ENCODE results near the gene GDAP1L1. TPM values are rescaled to one million over a fixed set of nuclear protein-coding genes. Genes with fewer than 3 reads are reported as not detected.

GDAP1L1 gene
- total RNA-seq, 4 donors from 2014 or later, result 0.41 TPM; not detected in 3

DNA sequence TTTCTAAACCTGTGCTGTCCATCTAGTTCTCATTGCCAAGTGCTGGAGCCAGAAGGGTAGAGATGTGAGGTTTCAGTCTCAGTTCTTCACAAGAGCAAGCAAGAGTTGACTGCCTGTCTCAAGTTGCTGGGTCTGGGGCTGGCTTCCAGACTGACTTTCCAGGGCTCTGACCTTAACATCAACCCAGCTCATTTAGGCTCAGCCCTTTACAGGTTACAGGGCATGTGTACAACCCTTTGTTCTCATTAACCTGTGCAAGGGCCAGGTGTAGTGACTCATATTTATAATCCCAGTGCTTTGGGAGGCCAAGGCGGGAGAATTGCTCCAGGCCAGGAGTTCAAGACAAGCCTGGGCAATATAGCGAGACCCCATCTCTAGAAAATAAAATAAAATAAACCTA, 33.3 kb downstream of the GDAP1L1 start:
- Histone ChIP-seq H3K27ac (no peak overlapping the region), H3K4me1 (no peaks in the 10 kb centered on the region), H3K4me3 (no peak overlapping the region), H3K36me3 (no peaks in the 10 kb centered on the region), H3K9me3 (no peaks in the 10 kb centered on the region), H3K27me3 (no peaks in the 10 kb centered on the region)
- no peak for DNase-seq
- intact Hi-C loops (cut with DNase I; ENCODE audit: low total_unique reads), result no loop called here
- TF ChIP-seq, protein P1, sequence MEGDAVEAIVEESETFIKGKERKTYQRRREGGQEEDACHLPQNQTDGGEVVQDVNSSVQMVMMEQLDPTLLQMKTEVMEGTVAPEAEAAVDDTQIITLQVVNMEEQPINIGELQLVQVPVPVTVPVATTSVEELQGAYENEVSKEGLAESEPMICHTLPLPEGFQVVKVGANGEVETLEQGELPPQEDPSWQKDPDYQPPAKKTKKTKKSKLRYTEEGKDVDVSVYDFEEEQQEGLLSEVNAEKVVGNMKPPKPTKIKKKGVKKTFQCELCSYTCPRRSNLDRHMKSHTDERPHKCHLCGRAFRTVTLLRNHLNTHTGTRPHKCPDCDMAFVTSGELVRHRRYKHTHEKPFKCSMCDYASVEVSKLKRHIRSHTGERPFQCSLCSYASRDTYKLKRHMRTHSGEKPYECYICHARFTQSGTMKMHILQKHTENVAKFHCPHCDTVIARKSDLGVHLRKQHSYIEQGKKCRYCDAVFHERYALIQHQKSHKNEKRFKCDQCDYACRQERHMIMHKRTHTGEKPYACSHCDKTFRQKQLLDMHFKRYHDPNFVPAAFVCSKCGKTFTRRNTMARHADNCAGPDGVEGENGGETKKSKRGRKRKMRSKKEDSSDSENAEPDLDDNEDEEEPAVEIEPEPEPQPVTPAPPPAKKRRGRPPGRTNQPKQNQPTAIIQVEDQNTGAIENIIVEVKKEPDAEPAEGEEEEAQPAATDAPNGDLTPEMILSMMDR (IDR thresholded peaks at IDR 0.05), result no peak
- no peak for TF ChIP-seq POLR2A (IDR thresholded peaks at IDR 0.05)

DNA sequence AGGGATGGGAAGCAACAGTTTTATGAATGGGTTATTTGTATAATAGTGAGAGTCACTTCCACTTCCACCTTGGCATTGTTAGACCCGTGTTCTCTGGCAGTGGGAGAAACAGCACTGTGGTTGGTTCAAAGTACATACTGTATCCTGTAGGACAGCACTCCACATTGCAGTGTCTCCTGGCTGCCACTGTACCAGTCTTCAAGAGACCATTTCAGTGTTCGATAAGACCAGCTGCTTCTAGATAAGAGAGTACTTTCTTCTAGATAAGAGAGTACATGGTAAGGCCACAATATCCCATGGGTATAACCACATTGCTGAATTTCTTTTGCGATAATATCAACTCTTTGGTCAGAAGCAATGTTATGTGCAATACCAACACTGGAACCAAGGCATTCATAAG, 35.1 kb downstream of the GDAP1L1 start:
- DNase-seq, result no peak
- Histone ChIP-seq H3K4me1 (no peaks in the 10 kb centered on the region), H3K27ac (no peak overlapping the region), H3K9me3 (no peaks in the 10 kb centered on the region), H3K4me3 (no peak overlapping the region), H3K27me3 (no peaks in the 10 kb centered on the region), H3K36me3 (no peaks in the 10 kb centered on the region)
- TF ChIP-seq POLR2A (IDR thresholded peaks at IDR 0.05), result no peak
- TF ChIP-seq, protein P1 (IDR thresholded peaks at IDR 0.05), result no peak
- intact Hi-C loops (cut with DNase I; ENCODE audit: low total_unique reads), result no loop called here

DNA sequence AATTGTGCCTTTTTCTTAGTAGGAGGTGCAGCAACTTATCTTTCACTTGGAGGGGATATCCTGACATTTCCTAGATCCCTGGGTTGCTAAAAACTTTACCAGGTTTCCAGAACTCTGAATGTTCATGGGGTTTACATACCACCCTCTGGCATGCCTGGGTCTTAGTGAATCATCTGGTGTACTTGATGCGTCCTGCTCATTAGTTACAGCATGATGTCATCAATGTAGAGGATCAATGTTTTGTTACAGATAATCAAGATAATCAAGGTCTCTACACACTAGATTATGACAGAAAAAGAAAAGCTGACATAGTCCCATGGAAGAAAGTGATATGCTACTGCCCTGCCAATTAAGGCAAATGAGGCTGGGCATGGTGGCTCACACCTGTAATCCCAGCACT, 36.9 kb downstream of the GDAP1L1 start:
- intact Hi-C loops (cut with DNase I; ENCODE audit: low total_unique reads), result no loop called here
- no peak for DNase-seq
- no peak overlapping the region for H3K27ac ChIP-seq

DNA sequence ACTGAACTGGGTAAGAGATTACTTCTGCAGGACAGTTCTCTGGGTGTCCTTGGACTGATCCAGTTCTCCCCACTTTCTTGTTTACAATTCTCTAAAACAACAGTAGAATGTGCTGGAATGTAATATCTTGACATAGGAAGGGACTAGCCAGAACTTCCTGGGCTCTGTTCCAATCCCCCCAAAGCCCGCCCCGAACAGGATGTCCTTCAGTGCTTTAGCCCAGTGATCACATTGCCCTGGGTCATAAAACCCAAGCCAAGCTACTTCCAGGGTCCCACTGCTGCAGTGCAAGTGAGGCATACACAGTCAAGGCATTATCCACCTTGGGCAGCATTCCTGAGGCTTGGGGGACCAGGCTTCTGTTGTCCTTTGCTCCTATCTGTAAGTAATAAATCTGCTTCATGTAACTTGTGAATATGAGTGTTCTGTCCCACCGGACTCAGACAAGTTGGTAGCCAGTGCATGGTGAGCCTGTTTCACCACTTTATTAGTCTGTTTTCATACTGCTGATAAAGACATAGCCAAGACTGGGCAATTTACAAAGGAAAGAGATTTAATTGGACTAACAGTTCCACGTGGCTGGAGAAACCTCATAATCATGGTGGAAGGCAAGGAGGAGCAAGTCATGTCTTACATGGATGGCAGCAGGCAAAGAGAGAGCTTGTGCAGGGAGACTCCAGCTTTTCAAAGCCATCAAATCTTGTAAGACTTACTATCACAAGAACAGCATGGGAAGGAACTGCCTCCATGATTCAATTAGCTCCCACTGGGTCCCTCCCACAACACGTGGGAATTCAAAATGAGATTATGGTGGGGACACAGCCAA, 40.4 kb downstream of the GDAP1L1 start:
- Histone ChIP-seq H3K9me3 (no peaks in the 10 kb centered on the region), H3K27me3 (no peaks in the 10 kb centered on the region), H3K27ac (no peak overlapping the region), H3K4me3 (no peak overlapping the region), H3K36me3 (no peaks in the 10 kb centered on the region), H3K4me1 (no peaks in the 10 kb centered on the region)
- no peak for TF ChIP-seq POLR2A (IDR thresholded peaks at IDR 0.05)
- TF ChIP-seq, protein P1 (IDR thresholded peaks at IDR 0.05), result no peak
- no peak for DNase-seq
- intact Hi-C loops (cut with DNase I; ENCODE audit: low total_unique reads), result no loop called here

More for the DNA sequence above, 36.9 kb downstream of the GDAP1L1 start:
- Histone ChIP-seq H3K4me1 (no peaks in the 10 kb centered on the region), H3K4me3 (no peak overlapping the region), H3K9me3 (no peaks in the 10 kb centered on the region), H3K36me3 (no peaks in the 10 kb centered on the region), H3K27me3 (no peaks in the 10 kb centered on the region)
- TF ChIP-seq POLR2A (IDR thresholded peaks at IDR 0.05), result no peak
- TF ChIP-seq, protein P1 (IDR thresholded peaks at IDR 0.05), result no peak

DNA sequence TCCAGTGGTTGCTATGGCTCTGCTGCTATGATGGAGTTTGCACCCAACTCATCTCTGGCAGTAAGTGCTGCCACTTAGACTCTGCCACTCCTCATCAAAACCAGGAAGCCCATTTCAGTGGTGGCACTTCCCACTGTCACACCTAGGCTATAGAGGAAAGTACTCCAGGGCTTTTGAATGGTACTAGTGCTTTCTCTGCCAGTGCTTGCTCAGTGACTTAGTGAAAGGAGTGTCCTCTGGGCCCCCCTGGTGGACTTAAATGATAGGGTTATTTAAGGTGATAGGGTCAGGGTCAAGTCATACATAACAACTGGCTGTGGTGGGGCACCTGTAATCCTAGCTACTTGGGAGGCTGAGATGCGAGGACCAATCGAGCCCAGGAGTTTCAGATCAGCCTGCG, 41.1 kb downstream of the GDAP1L1 start:
- Histone ChIP-seq H3K9me3 (no peaks in the 10 kb centered on the region), H3K4me3 (no peak overlapping the region), H3K4me1 (no peaks in the 10 kb centered on the region), H3K36me3 (no peaks in the 10 kb centered on the region), H3K27ac (no peak overlapping the region), H3K27me3 (no peaks in the 10 kb centered on the region)
- TF ChIP-seq, protein P1 (IDR thresholded peaks at IDR 0.05), result no peak
- no peak for TF ChIP-seq POLR2A (IDR thresholded peaks at IDR 0.05)
- DNase-seq, result no peak
- intact Hi-C loops (cut with DNase I; ENCODE audit: low total_unique reads), result no loop called here

Measured in uterus (tissue), 4 donors.